ENCODE measurements around the gene ARMC12. TPM values are rescaled to one million over a fixed set of nuclear protein-coding genes. Genes with fewer than 3 reads are reported as not detected.

ARMC12 gene
- total RNA-seq, 1 donor from 2014 or later = 0.82 TPM

- DNase-seq (ENCODE audit: low spot score in 2 of 2) (no peak), FAIRE-seq (no peak)
Measured at GRCh38 chr6:35795453-35796071, 58.7 kb downstream of the ARMC12 start.

- DNase-seq (ENCODE audit: low spot score in 2 of 2) (no peak), FAIRE-seq (no peak)
Measured at GRCh38 chr6:35796236-35796635, 59.4 kb downstream of the ARMC12 start.

GRCh38 chr6:35797837-35798526, 61.1 kb downstream of the ARMC12 start:
- FAIRE-seq (no peak), DNase-seq (ENCODE audit: low spot score in 2 of 2) (no peak)

Other genes starting within 250 kb of the ARMC12 start
- gene TEAD3, start 240.0 kb upstream of the ARMC12 start, total RNA-seq = 0.41 TPM
- gene TULP1, start 224.1 kb upstream of the ARMC12 start, total RNA-seq = not detected
- 3.3 TPM for gene FKBP5, start 48.1 kb upstream of the ARMC12 start, total RNA-seq
- gene CLPSL2, start 39.6 kb downstream of the ARMC12 start, total RNA-seq = not detected
- not detected for gene CLPSL1, start 44.0 kb downstream of the ARMC12 start, total RNA-seq
- not detected for gene CLPS, start 60.3 kb downstream of the ARMC12 start, total RNA-seq
- 0.82 TPM for gene LHFPL5, start 68.3 kb downstream of the ARMC12 start, total RNA-seq
- 128 TPM for gene SRPK1, start 184.1 kb downstream of the ARMC12 start, total RNA-seq

All from frontal cortex (tissue), 4 donors.